ENCODE measurements around the gene CPA5.

The CPA5 gene

GRCh38 chr7:130397051-130397757, 52.6 kb downstream of the CPA5 start:
- H3K4me3 ChIP-seq (replicated peaks; ENCODE audit: low read depth, low read length) = no peak overlapping the region
- DNase-seq (ENCODE audit: extremely low read depth, low read depth) = no peak
- TF ChIP-seq CTCF (IDR thresholded peaks at IDR 0.05; ENCODE audit: low read depth, low read length, missing control alignments) = no peak

DNA sequence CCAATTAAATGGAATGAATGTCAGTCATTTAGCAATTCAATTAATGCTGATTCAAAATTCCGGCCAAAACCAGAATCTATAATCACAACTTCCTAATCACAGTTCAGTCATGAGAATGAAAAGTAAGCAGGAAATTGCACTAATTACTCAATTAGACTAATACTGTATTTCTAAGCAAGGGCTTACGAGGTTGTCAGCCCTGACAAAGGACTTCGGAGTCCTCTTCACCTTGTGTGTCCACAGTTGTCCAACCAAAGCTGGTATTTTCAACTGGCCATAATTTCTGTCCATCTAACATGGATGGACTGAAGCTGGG, 53.1 kb downstream of the CPA5 start:
- DNase-seq (ENCODE audit: extremely low read depth, low read depth) = no peak
- TF ChIP-seq CTCF (IDR thresholded peaks at IDR 0.05; ENCODE audit: low read depth, low read length, missing control alignments) = no peak
- no peak overlapping the region for H3K4me3 ChIP-seq (replicated peaks; ENCODE audit: low read depth, low read length)

DNA sequence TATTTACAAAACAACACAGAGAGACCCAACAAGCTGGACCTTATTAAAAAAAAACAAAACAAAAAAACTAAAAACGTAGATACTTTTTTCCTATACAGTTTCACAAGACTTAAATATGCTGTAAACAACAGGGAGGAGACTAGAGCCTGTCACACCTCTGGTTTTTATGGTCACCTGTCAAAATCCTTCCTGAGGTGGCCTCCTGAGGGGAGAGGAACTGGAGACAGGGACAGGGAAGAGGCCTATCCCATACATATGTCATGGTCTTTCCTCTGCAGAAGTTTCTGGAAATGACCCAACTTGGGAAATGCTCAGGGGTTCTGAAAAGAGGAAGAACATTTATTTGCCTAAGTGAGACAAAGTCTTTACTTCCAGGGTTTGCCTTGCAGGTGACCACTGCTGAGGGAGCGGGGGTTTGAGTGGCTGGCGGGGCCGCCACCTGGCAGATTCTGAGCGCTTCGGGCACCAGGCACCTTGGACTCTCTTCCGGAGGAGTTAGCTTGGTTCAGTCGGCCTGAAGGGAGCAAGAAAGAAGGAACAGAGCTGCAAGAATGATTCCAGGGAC, 54.0 kb downstream of the CPA5 start:
- DNase-seq (ENCODE audit: extremely low read depth, low read depth) = no peak
- no peak for TF ChIP-seq CTCF (IDR thresholded peaks at IDR 0.05; ENCODE audit: low read depth, low read length, missing control alignments)
- H3K4me3 ChIP-seq (replicated peaks; ENCODE audit: low read depth, low read length) = no peak overlapping the region

DNA sequence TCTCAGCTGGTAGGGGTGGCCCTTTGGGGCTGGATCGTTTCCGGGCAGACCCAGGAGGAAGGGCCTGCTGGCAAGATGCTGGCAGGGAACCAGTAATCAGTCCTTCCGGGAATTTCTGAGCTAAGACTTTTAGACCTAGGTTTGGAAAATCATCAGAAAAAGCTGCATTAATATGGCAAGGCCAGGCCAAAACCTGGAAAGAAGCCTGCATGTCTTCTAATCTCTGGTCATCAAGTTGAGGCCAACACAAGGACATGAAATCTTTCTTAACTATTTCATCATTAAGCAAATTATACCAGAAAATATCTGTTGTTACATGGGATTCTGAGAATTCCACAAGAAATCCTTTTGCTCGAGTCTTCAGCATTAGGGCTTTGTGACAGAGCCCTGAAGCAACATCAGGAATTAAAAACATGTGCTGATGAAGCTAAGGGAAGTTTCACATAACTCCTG, 55.5 kb downstream of the CPA5 start:
- no peak for TF ChIP-seq CTCF (IDR thresholded peaks at IDR 0.05; ENCODE audit: low read depth, low read length, missing control alignments)
- no peak overlapping the region for H3K4me3 ChIP-seq (replicated peaks; ENCODE audit: low read depth, low read length)
- no peak for DNase-seq (ENCODE audit: extremely low read depth, low read depth)

GRCh38 chr7:130401101-130401500, 56.5 kb downstream of the CPA5 start:
- TF ChIP-seq CTCF (IDR thresholded peaks at IDR 0.05; ENCODE audit: low read depth, low read length, missing control alignments) = no peak
- no peak overlapping the region for H3K4me3 ChIP-seq (replicated peaks; ENCODE audit: low read depth, low read length)
- no peak for DNase-seq (ENCODE audit: extremely low read depth, low read depth)

DNA sequence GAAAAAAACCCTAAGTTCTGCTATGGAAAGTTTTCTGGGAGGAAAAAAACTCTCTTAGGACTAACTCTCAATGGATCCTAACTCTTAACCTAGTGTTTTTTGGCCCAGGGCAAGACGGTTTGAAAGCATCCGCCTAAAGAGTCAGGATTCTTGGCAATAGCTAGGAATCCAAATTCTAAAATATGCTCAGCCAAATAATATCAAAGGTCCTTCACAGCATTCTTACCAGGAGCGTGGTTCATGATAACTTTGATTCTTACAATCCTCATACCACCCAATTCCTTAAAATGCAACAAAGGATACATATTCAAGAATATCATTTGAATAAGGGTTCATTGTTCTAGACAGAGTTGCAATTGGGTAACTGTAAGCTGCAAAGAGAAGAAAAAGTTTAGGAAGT, 57.0 kb downstream of the CPA5 start:
- no peak for TF ChIP-seq CTCF (IDR thresholded peaks at IDR 0.05; ENCODE audit: low read depth, low read length, missing control alignments)
- H3K4me3 ChIP-seq (replicated peaks; ENCODE audit: low read depth, low read length) = no peak overlapping the region
- DNase-seq (ENCODE audit: extremely low read depth, low read depth) = no peak

DNA sequence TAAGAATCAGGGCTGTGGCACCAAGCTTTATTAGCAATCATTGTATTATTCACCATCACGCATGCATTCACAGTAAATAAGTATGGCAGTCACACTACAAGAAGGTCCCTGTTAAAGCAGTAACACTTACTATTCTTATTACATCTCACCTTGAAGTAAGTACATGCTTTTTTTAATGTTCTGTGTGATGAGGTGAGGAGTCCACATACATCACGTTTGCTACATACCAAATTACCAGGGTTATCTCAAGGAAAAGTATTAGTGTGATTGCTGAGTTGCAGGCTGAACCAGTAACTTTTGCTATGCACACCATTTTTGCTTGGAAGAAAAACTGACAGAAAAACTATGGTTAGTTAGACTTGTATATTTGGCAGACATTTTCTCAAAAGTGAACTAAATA, 60.4 kb downstream of the CPA5 start:
- no peak for DNase-seq (ENCODE audit: extremely low read depth, low read depth)
- H3K4me3 ChIP-seq (replicated peaks; ENCODE audit: low read depth, low read length) = no peak overlapping the region
- TF ChIP-seq CTCF (IDR thresholded peaks at IDR 0.05; ENCODE audit: low read depth, low read length, missing control alignments) = no peak
